ENCODE measurements around the gene NCAM1. TPM values are rescaled to one million over a fixed set of nuclear protein-coding genes. Genes with fewer than 3 reads are reported as not detected.

NCAM1 gene
- total and polyA plus RNA-seq, 2 of the 13 experiments (the other 11 are each of a cell fraction or from before 2014, with no cell fraction given), result 0.05 TPM; not detected in 1

DNA sequence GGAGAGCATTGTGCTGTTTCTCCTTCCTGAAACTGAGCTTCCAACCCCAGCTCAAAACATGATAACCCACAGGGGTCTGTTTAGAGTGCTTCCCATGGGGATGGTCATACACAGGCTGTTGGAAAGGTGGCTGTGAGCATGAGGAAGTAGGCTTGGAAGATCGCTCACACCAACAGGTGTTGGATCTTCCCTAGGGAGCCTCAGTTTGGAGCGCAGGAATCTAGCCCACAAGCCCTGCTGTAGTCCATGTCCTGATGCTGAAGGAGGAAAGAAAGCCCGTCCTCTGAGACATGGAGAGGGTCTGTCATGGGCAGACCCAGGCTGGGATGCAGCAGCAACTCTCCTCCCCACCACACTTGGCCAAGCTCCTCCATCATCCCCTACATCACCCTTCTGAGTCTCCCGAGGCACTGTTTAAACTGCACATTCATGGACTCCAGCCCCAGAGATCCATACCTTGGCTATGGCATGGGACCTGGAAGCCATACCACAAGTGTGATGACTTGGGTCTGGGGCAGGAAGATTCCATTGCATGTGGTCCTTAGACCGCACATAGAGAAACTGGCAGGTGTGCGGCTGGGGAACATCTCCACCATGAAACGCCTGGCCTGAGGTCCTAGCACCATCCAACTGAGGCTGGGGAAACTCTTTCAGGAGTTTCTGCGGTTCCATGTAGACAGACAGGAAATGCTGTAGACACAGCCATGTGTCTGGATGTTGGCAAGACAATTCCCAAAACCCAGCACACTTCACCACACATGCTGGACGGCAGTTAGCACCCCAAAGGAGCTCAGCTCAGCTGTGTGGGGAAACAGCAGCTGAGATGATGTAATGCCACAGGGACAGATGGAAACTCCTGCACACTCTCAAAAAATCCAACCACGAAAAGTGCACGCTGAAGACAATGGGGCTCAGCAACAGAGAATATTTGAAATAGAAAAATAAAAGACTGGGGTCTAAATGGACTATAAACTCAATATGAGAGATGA is 325.6 kb downstream of the NCAM1 start (continued):
- TF ChIP-seq SPEN (CRISPR knock-in tag; IDR thresholded peaks at IDR 0.05; ENCODE audit: low read depth), result no peak
- TF ChIP-seq ZFP36L1 (CRISPR knock-in tag; IDR thresholded peaks at IDR 0.05), result no peak
- TF ChIP-seq WIZ (CRISPR knock-in tag; IDR thresholded peaks at IDR 0.05), result no peak
- TF ChIP-seq PHF5A (CRISPR knock-in tag; IDR thresholded peaks at IDR 0.05; ENCODE audit: low read depth, unreplicated experiment), result no peak
- no peak for TF ChIP-seq KMT2A (CRISPR knock-in tag; IDR thresholded peaks at IDR 0.05)
- TF ChIP-seq, protein P1, sequence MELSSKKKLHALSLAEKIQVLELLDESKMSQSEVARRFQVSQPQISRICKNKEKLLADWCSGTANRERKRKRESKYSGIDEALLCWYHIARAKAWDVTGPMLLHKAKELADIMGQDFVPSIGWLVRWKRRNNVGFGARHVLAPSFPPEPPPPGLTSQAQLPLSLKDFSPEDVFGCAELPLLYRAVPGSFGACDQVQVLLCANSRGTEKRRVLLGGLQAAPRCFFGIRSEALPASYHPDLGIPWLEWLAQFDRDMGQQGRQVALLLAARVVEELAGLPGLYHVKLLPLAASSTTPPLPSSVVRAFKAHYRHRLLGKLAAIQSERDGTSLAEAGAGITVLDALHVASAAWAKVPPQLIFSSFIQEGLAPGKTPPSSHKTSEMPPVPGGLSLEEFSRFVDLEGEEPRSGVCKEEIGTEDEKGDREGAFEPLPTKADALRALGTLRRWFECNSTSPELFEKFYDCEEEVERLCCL (CRISPR knock-in tag; IDR thresholded peaks at IDR 0.05; ENCODE audit: borderline replicate concordance), result no peak
- no peak for TF ChIP-seq TMF1 (CRISPR knock-in tag; IDR thresholded peaks at IDR 0.05; ENCODE audit: low read depth)
- no peak for TF ChIP-seq SMYD3 (CRISPR knock-in tag; IDR thresholded peaks at IDR 0.05)

DNA sequence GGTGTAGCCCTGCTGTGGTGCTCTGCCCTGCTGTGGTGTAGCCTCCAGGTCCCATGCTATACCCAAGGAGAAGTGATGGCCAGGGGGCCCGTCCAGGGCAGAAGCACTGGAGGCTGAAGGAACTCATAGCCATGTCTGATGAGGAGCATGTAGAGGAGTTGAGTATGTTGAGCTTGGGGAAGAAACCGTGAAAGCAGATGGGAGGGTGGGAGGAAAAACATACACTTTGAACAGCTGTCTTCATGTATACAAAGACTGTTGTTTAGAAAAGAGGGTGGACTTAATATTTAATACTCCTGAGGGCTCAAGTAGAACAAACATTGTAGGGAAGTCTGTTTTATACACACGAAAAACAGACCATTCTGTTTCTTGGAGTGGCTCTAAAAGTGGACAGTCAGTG is 326.6 kb downstream of the NCAM1 start:
- Histone ChIP-seq H2AFZ (ENCODE audit: low read length) (no peak overlapping the region), H3K27ac (ENCODE audit: extremely low read length, insufficient read depth, low read length) (no peak overlapping the region), H4K20me1 (ENCODE audit: insufficient read depth, low read length) (no peaks in the 10 kb centered on the region), H3K4me2 (ENCODE audit: low read depth, low read length) (peak overlapping the region; percentile 30), H3K79me2 (ENCODE audit: insufficient read depth, low read length) (no peaks in the 10 kb centered on the region), H3K27me3 (ENCODE audit: control insufficient read depth in 1 of 2, insufficient read depth in 2 of 2, low read length in 2 of 2) (no peaks in the 10 kb centered on the region; a peak in 1 of 5 replicates), H3K36me3 (replicated peaks in 1 of 2; ENCODE audit: control insufficient read depth in 1 of 2, insufficient read depth in 2 of 2, low read length in 2 of 2) (no peaks in the 10 kb centered on the region), H3K9me3 (ENCODE audit: low read length) (no peaks in the 10 kb centered on the region), H3K9ac (ENCODE audit: insufficient read depth, low read depth, low read length) (no peak overlapping the region), H3K4me1 (ENCODE audit: insufficient read depth, low read length) (peaks cover 33% of the 10 kb centered on the region), H3K4me3 (replicated peaks in 1 of 3; ENCODE audit: insufficient read depth in 1 of 3, low read depth in 2 of 3, low read length in 3 of 3) (no peak overlapping the region; a peak in 1 of 6 replicates)
- CTCF ChIA-PET (ENCODE audit: low intra/inter-chr PET ratio, low total read pairs), result interaction anchor here (4.4 kb wide), 1 partner anchor 699 kb away, joined by 54 read pairs; no protein-coding TSS in a partner anchor
- ATAC-seq (no peak), DNase-seq (ENCODE audit: low spot score) (no peak), FAIRE-seq (no peak)
- in situ Hi-C loops (cut with HindIII; ENCODE audit: extremely low pct_ligation_motif_present, low pct_unique_long_range_greater_than_20kb), result loop anchor here (10.0 to 25.0 kb wide), 2 partner anchors 450 to 1003 kb away; no protein-coding TSS in a partner anchor
- BruUV-seq (replicated peaks), result no TSS peak
- POLR2A ChIA-PET, result no interaction called here
- intact Hi-C loops (cut with micrococcal nuclease; ENCODE audit: unreplicated experiment), result loop anchor here (2.0 to 10.0 kb wide), 2 partner anchors 489 to 1073 kb away; no protein-coding TSS in a partner anchor
- WGBS (ENCODE audit: low lambda C conversion rate), result 0% methylated on average over 3 of the region's 3 CpGs
- TF ChIP-seq ZBTB38 (CRISPR knock-in tag; IDR thresholded peaks at IDR 0.05), result no peak
- no peak for TF ChIP-seq ZNF670 (CRISPR knock-in tag; IDR thresholded peaks at IDR 0.05; ENCODE audit: borderline replicate concordance)
- TF ChIP-seq ZNF34 (CRISPR knock-in tag; IDR thresholded peaks at IDR 0.05; ENCODE audit: borderline replicate concordance), result no peak
- no peak for TF ChIP-seq NR2F1 (CRISPR knock-in tag; IDR thresholded peaks at IDR 0.05)
- TF ChIP-seq, protein P2, sequence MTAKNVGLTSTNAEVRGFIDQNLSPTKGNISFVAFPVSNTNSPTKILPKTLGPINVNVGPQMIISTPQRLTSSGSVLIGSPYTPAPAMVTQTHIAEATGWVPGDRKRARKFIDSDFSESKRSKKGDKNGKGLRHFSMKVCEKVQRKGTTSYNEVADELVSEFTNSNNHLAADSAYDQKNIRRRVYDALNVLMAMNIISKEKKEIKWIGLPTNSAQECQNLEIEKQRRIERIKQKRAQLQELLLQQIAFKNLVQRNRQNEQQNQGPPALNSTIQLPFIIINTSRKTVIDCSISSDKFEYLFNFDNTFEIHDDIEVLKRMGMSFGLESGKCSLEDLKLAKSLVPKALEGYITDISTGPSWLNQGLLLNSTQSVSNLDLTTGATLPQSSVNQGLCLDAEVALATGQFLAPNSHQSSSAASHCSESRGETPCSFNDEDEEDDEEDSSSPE (CRISPR knock-in tag; IDR thresholded peaks at IDR 0.05), result no peak
- no peak for TF ChIP-seq BORCS8-MEF2B (CRISPR knock-in tag; IDR thresholded peaks at IDR 0.05)
- TF ChIP-seq ETV6 (CRISPR knock-in tag; conservative IDR thresholded peaks at IDR 0.05), result no peak
- no peak for TF ChIP-seq KDM6A (CRISPR knock-in tag; IDR thresholded peaks at IDR 0.05; ENCODE audit: low read depth)
